ENCODE data around the gene BLOC1S2. TPM values are rescaled to one million over a fixed set of nuclear protein-coding genes. Genes with fewer than 3 reads are reported as not detected.

Gene BLOC1S2
- polyA plus RNA-seq, 1 experiment: 75.0 TPM

- CTCF ChIA-PET: no interaction called here
Observed at GRCh38 chr10:100253041-100253440, 33.4 kb downstream of the BLOC1S2 start.

DNA sequence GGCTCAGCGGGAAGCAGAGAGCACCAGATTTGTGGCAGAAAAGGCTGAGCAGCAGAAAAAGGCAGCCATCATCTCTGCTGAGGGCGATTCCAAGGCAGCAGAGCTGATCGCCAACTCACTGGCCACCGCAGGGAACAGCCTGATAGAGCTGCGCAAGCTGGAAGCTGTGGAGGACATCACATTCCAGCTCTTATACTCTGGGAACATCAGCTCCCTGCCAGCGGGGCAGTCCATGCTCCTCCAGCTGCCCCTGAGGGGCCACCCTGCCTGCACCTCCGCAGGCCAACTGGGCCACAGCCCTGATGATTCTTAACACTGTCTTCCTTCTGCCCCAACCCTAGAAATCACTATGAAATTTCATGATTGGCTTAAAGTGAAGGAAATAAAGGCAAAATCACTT is 37.7 kb downstream of the BLOC1S2 start:
- Histone ChIP-seq H3K27ac (ENCODE audit: low read depth, low read length) (no peak overlapping the region), H3K4me3 (ENCODE audit: low read depth, low read length) (no peak overlapping the region), H3K9me3 (ENCODE audit: control insufficient read depth, insufficient read depth, low read length) (no peaks in the 10 kb centered on the region), H3K27me3 (ENCODE audit: control insufficient read depth, insufficient read depth, low read length) (no peaks in the 10 kb centered on the region)
- POLR2A ChIA-PET: no interaction called here
- CTCF ChIA-PET: no interaction called here
- no peak for TF ChIP-seq CTCF (IDR thresholded peaks at IDR 0.05; ENCODE audit: low read depth, low read length)
- no peak for DNase-seq (ENCODE audit: low read depth, low spot score)

More at GRCh38 chr10:100253041-100253440, 33.4 kb downstream of the BLOC1S2 start:
- no peak for TF ChIP-seq CTCF (IDR thresholded peaks at IDR 0.05; ENCODE audit: low read depth, low read length)
- Histone ChIP-seq H3K9me3 (ENCODE audit: control insufficient read depth, insufficient read depth, low read length) (no peaks in the 10 kb centered on the region), H3K4me3 (ENCODE audit: low read depth, low read length) (no peak overlapping the region), H3K27me3 (ENCODE audit: control insufficient read depth, insufficient read depth, low read length) (no peaks in the 10 kb centered on the region), H3K27ac (ENCODE audit: low read depth, low read length) (no peak overlapping the region)
- POLR2A ChIA-PET: no interaction called here
- DNase-seq (ENCODE audit: low read depth, low spot score): no peak

DNA sequence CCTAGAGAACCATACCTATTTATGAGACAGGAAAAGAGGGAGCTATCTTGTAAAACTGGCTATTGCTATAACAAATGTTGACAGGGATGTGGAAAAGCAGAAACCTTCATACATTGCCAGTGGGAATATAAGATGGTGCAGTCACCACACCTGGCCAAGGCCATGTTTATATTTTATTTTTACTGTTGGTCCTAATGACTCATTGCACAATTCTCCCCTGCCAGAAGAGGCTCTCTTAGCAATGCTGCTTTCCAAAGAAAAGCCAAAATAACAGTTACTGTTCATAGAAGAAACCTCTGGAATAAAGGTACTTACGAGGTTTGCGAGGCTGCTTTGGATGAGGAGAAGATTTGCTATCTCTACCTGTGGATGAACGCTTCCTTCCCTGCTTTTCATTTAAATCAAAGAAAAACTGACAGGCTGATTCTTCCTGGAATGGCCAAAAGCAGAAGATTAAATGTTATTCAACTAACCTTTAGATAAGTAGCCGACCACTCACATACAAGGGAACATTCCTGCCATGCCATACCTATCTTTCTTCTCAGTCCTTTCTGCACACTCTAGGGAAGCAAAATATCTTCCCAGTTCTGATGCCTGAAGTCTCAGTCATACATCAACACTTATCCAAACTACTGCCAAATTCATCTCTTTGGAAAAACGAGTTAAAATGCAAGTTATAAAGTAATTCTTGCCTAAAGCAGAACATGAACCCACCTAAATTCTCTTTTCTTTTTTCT is 40.8 kb downstream of the BLOC1S2 start:
- CTCF ChIA-PET: interaction anchor here (0.6 to 1.3 kb wide), 2 partner anchors 28 to 400 kb away, joined by 3 read pairs; no protein-coding TSS in a partner anchor
- Histone ChIP-seq H3K27ac (ENCODE audit: low read depth, low read length) (no peak overlapping the region), H3K4me3 (ENCODE audit: low read depth, low read length) (no peak overlapping the region), H3K9me3 (ENCODE audit: control insufficient read depth, insufficient read depth, low read length) (no peaks in the 10 kb centered on the region), H3K27me3 (ENCODE audit: control insufficient read depth, insufficient read depth, low read length) (no peaks in the 10 kb centered on the region)
- no peak for DNase-seq (ENCODE audit: low read depth, low spot score)
- no peak for TF ChIP-seq CTCF (IDR thresholded peaks at IDR 0.05; ENCODE audit: low read depth, low read length)
- POLR2A ChIA-PET: no interaction called here

GRCh38 chr10:100239851-100240250 is 46.6 kb downstream of the BLOC1S2 start:
- H3K4me3 ChIP-seq (ENCODE audit: low read depth, low read length): no peak overlapping the region
- POLR2A ChIA-PET: no interaction called here
- H3K27ac ChIP-seq (ENCODE audit: low read depth, low read length): no peak overlapping the region
- no peak for TF ChIP-seq CTCF (IDR thresholded peaks at IDR 0.05; ENCODE audit: low read depth, low read length)
- H3K9me3 ChIP-seq (ENCODE audit: control insufficient read depth, insufficient read depth, low read length): no peaks in the 10 kb centered on the region
- CTCF ChIA-PET: interaction anchor here (0.7 to 2.2 kb wide), 3 partner anchors 14 to 394 kb away, joined by 3 to 14 read pairs (median 3); no protein-coding TSS in a partner anchor
- no peaks in the 10 kb centered on the region for H3K27me3 ChIP-seq (ENCODE audit: control insufficient read depth, insufficient read depth, low read length)
- DNase-seq (ENCODE audit: low read depth, low spot score): no peak

DNA sequence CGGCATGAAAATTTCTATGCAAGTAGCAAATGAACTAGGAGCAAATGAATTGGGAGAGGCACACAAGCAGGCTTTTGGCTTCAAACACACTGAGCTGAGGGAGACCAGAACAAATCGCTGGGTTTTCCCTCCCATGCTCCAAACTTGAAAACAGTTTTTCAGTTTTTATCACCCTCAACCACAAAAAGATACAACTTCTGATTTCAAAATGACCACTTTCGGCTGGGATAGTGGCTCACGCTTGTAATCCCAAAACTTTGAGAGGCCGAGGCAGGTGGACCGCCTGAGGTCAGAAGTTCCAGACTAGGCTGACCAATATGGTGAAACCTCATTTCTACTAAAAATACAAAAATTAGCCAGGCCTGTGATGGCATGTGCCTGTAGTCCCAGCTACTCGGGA is 48.1 kb downstream of the BLOC1S2 start:
- H3K4me3 ChIP-seq (ENCODE audit: low read depth, low read length): no peak overlapping the region
- no peak for DNase-seq (ENCODE audit: low read depth, low spot score)
- ChIA-PET POLR2A (no interaction called here), CTCF (no interaction called here)
- no peak overlapping the region for H3K27ac ChIP-seq (ENCODE audit: low read depth, low read length)
- no peaks in the 10 kb centered on the region for H3K9me3 ChIP-seq (ENCODE audit: control insufficient read depth, insufficient read depth, low read length)
- no peaks in the 10 kb centered on the region for H3K27me3 ChIP-seq (ENCODE audit: control insufficient read depth, insufficient read depth, low read length)
- TF ChIP-seq CTCF (IDR thresholded peaks at IDR 0.05; ENCODE audit: low read depth, low read length): no peak
